Esophagus squamous epithelium (tissue), 4 donors: ENCODE results near the gene SLC26A11.

Source experiments
- CTCF ChIP-seq, 6 experiments: fragments of 450-650 bp in 4 of 6; fragments of 200-600 bp in 2 of 6; sonication (generic) in 2 of 6; IDR thresholded peaks; one replicate each; pipeline ENCODE4 v1.5.1; 2016 to 2019; ENCODE audit warnings: antibody characterized with exemption in 6 of 6, mild to moderate bottlenecking in 4 of 6, moderate library complexity in 4 of 6
- POLR2A ChIP-seq, 4 donors: fragments of 450-650 bp; IDR thresholded peaks; one replicate each; pipeline ENCODE4 v1.6.1; 2017; ENCODE audit warnings: antibody characterized with exemption in 4 of 4, mild to moderate bottlenecking in 4 of 4, moderate library complexity in 3 of 4

- TF ChIP-seq POLR2A (IDR thresholded peaks at IDR 0.05) (no peak), CTCF (IDR thresholded peaks at IDR 0.05) (no peak)
These were observed 5.0 kb downstream of the SLC26A11 start for GRCh38 chr17:80225230-80225629.
